ENCODE data around the gene POLR2A.
"Not testable (repeated sequence)": the region's sequence is repeated elsewhere in the genome, so short reads cannot be mapped to it uniquely, and the experiment has no call there.

GRCh38 chr17:7482742-7483088 is 1.5 kb upstream of the POLR2A start:
- not testable (repeated sequence) for TF ChIP-seq POLR2A, CTCF, EP300 (IDR thresholded peaks at IDR 0.05)
